ENCODE results near the gene OR14C36. TPM values are rescaled to one million over a fixed set of nuclear protein-coding genes. Genes with fewer than 3 reads are reported as not detected.

The OR14C36 gene
- total RNA-seq, 4 donors from 2014 or later: not detected

GRCh38 chr1:248388426-248388825, 39.9 kb downstream of the OR14C36 start:
- H3K36me3 ChIP-seq: no peaks in the 10 kb centered on the region
- no peaks in the 10 kb centered on the region for H3K4me1 ChIP-seq
- 77% methylated on average over 2 of the region's 2 CpGs for WGBS
- H3K27ac ChIP-seq: no peak overlapping the region
- no peak for TF ChIP-seq EP300 (IDR thresholded peaks at IDR 0.05)
- no peak for TF ChIP-seq POLR2AphosphoS5 (IDR thresholded peaks at IDR 0.05)
- TF ChIP-seq CTCF (IDR thresholded peaks at IDR 0.05): no peak
- no peak for TF ChIP-seq POLR2A (IDR thresholded peaks at IDR 0.05)
- no peak for DNase-seq (ENCODE audit: low spot score in 2 of 2)
- H3K27me3 ChIP-seq: no peaks in the 10 kb centered on the region
- no peak overlapping the region for H3K4me3 ChIP-seq
- no peaks in the 10 kb centered on the region for H3K9me3 ChIP-seq

- Histone ChIP-seq H3K27ac (no peak overlapping the region), H3K36me3 (no peaks in the 10 kb centered on the region), H3K9me3 (no peaks in the 10 kb centered on the region), H3K27me3 (no peaks in the 10 kb centered on the region), H3K4me1 (no peaks in the 10 kb centered on the region), H3K4me3 (no peak overlapping the region)
- 50% methylated on average over 2 of the region's 2 CpGs for WGBS
- TF ChIP-seq EP300 (IDR thresholded peaks at IDR 0.05) (no peak), POLR2A (IDR thresholded peaks at IDR 0.05) (no peak), POLR2AphosphoS5 (IDR thresholded peaks at IDR 0.05) (no peak), CTCF (IDR thresholded peaks at IDR 0.05) (no peak)
- DNase-seq (ENCODE audit: low spot score in 2 of 2): no peak
Measured at GRCh38 chr1:248393050-248393449, 44.5 kb downstream of the OR14C36 start.

Other genes starting within 250 kb of the OR14C36 start
- gene OR2M5, start 203.6 kb upstream of the OR14C36 start, total RNA-seq: not detected
- gene OR2M2, start 174.0 kb upstream of the OR14C36 start, total RNA-seq: not detected
- not detected for gene OR2M3, start 151.5 kb upstream of the OR14C36 start, total RNA-seq
- gene OR2M4, start 117.4 kb upstream of the OR14C36 start, total RNA-seq: not detected
- gene OR2T33, start 70.8 kb upstream of the OR14C36 start, total RNA-seq: under 1 TPM in 1 of 4 donors, not detected in 3; 0.34 TPM
- not detected for gene OR2T12, start 45.4 kb upstream of the OR14C36 start, total RNA-seq
- not detected for gene OR2M7, start 24.2 kb upstream of the OR14C36 start, total RNA-seq
- not detected for gene OR2T4, start 12.9 kb downstream of the OR14C36 start, total RNA-seq
- not detected for gene OR2T6, start 27.0 kb downstream of the OR14C36 start, total RNA-seq
- gene OR2T1, start 54.3 kb downstream of the OR14C36 start, total RNA-seq: not detected
- under 1 TPM in 1 of 4 donors, not detected in 3; 0.31 TPM for gene OR2T2, start 96.9 kb downstream of the OR14C36 start, total RNA-seq
- not detected for gene OR2T3, start 124.6 kb downstream of the OR14C36 start, total RNA-seq
- not detected for gene OR2T5, start 139.8 kb downstream of the OR14C36 start, total RNA-seq
- gene OR2G6, start 159.3 kb downstream of the OR14C36 start, total RNA-seq: under 1 TPM in 2 of 4 donors, not detected in 2; 0.10 to 0.98 TPM
- gene OR2T29, start 214.0 kb downstream of the OR14C36 start, total RNA-seq: 1 to 10 TPM in 1 of 4 donors, not detected in 3; 1.1 TPM
- 1 to 10 TPM in 2 of 4 donors, not detected in 2; 1.1 to 2.0 TPM for gene OR2T34, start 226.0 kb downstream of the OR14C36 start, total RNA-seq
- under 1 TPM in 3 of 4 donors, not detected in 1; 0.19 to 0.83 (median 0.80) TPM for gene OR2T10, start 248.9 kb downstream of the OR14C36 start, total RNA-seq

Measured in suprapubic skin (tissue), 4 donors.